ENCODE measurements around the gene KIAA1549.
"Not testable (repeated sequence)": the region's sequence is repeated elsewhere in the genome, so short reads cannot be mapped to it uniquely, and the experiment has no call there.

KIAA1549 gene

GRCh38 chr7:138848056-138848980, 132.9 kb downstream of the KIAA1549 start:
- no peak for DNase-seq

- DNase-seq: no peak
Observed at GRCh38 chr7:138845711-138846110, 135.5 kb downstream of the KIAA1549 start.

DNA sequence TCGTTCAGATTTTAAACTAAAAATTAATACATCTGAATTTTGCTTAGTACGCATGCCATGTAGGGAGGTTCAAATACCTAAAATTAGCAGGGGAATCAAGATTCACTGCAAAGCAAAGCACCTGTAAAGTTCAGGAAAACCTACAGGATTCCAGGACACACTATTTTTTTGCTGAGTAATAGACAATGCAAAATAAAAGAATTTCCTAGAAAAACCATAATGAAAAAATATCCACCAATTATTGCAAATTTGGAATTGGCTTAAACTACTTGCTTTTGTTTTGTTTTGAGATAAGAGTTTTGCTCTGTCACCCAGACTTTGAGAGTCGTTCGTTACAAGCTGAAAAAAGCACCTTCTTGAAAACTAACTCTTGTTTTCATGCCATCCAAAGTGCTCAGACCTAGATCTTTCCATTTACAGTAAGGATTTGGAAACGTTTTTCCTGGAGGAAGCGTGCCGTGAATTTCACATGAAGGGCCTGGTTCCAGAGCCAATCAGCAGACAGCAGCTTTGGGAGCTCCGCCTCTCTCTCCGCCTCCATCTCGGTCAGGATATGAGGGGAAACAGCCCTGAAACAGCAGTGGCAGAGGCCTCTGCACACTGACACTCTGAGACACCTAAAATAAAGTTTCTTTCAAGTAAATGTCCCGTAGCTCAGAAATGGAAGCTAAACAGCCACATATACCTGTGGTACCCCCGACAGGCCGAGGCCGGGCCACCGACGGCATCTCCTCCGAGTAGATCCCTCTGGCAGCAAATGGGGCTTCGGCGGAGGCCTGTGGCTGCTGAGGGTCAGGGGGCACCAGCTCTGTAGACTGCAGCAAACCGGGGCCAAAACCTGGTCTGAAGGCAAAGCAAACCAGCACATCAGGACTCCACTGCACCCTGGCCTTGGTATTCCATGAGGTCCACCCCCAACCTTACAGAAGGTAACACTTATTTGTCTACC, 137.3 kb downstream of the KIAA1549 start:
- DNase-seq: no peak

- DNase-seq: peak; percentile 43
Observed at GRCh38 chr7:138842111-138842510, 139.1 kb downstream of the KIAA1549 start.

- DNase-seq: no peak
Observed at GRCh38 chr7:138838166-138838565, 143.0 kb downstream of the KIAA1549 start.

DNA sequence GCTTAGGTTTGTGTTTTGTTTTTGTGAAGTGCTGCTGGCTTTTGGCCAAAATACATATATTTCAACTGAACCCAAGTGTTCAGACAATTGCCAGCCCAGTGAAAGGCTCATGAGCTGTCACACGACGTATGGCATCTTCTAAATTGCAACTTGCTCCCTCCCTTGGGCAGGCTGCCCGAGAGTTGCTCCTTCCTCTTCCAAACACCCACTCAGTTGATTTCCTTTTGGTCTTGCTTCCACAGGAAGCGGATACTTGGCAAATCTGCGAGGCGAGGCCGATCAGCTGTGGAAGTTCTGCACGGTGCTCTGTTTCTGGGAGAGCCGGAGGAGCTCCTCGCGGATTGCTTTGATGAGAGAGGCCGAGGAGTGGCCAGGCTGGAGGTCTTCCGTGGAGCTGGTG, 143.6 kb downstream of the KIAA1549 start:
- no peak for DNase-seq

DNA sequence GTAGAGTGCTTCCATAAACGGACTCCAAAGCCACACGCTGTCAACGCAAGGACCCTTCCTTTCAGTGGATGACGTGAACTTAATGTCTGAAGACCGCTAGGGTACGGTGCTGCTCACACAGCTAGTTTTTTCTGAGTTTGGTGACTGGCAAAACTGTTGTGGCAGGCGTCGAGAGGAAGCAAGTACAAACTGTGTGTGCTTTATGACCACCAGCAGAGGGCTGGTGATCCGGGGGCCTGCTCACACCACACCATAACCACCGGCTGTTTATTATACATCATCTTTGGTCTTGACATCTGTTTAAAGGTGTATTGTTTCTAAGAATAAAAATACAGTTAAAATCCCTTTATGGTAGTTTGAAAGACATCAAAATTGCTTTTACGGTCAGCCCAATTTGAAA, 146.1 kb downstream of the KIAA1549 start:
- no peak for DNase-seq

GRCh38 chr7:138834583-138834982, 146.6 kb downstream of the KIAA1549 start:
- DNase-seq: no peak

GRCh38 chr7:138833596-138833995, 147.6 kb downstream of the KIAA1549 start:
- no peak for DNase-seq

- DNase-seq: no peak
Observed at GRCh38 chr7:138832966-138833365, 148.2 kb downstream of the KIAA1549 start.

- no peak for DNase-seq
Observed at GRCh38 chr7:138829335-138829734, 151.9 kb downstream of the KIAA1549 start.

DNA sequence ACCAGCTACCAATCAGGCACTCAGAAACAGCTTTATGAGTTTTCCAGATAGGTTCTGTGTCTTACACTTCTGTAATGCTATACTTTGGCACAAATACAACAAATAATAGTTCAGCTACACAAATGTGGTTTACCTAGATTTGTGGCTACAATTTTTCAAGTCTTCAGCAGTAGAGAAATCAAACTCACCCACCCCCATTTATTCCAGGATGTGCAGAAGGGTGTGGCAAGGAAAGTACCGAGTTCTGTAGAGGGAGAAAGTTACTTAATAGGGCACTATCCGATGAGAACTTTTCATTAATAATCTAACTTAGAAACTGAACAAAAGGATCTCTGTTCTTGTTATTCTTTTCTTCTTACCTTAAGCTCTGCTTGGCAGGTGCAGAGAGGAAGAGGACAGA, 152.9 kb downstream of the KIAA1549 start:
- DNase-seq: no peak

GRCh38 chr7:138825049-138825721, 156.0 kb downstream of the KIAA1549 start:
- no peak for DNase-seq

GRCh38 chr7:138822867-138823535, 158.2 kb downstream of the KIAA1549 start:
- DNase-seq: no peak

GRCh38 chr7:138821912-138822311, 159.3 kb downstream of the KIAA1549 start:
- DNase-seq: no peak

- DNase-seq: no peak
Observed at GRCh38 chr7:138819625-138820024, 161.6 kb downstream of the KIAA1549 start.

DNA sequence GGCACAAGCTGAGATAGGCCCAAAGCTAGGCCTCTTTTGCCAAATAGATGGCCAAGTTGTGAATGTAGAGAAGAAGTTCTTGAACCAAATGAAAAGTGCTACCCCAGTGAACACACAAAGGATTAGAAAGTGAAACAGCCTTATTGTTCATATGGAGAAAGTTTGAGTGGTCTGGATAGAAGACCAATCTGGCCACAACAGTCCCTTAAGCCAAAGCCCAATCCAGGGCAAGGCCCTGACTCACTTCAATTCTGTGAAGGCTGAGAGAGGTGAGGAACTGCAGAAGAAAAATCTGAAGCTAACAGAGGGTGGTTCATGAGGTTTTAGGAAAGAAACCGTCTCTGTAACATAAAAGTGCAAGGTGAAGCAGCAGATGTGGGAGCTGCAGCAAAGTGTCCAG, 164.5 kb downstream of the KIAA1549 start:
- no peak for DNase-seq

DNA sequence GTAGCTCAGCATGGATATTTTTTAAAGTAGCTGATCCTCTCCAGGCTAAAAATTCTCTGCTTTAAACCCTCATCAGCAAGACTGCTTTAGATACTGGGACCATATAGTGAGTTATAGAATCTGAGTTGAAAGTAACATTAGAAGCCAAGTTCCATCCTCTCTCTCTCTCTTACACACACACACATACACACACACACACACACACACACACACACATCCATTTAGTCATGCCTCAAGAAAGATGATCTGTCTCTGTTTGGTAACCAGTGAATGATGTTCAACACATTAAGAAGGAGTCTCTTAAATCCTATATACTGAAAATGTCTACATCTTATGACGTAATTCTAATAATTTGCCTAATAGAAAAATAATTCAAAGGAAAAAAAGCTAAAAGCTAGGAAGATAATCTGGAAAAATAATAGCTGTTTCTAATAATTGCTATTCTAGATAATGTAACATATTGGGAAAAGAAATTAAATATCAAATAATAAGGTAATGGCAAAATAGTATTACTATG, 166.3 kb downstream of the KIAA1549 start:
- no peak for DNase-seq

GRCh38 chr7:138813945-138814344, 167.2 kb downstream of the KIAA1549 start:
- no peak for DNase-seq

DNA sequence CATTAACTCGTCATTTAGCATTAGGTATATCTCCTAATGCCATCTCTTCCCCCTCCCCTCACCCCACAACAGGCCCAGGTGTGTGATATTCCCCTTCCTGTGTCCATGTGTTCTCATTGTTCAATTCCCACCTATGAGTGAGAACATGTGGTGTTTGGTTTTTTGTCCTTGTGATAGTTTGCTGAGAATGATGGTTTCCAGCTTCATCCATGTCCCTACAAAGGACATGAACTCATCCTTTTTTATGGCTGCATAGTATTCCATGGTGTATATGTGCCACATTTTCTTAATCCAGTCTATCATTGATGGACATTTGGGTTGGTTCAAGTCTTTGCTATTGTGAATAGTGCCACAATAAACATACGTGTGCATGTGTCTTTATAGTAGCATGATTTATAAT, 169.9 kb downstream of the KIAA1549 start:
- DNase-seq: not testable (repeated sequence)

DNA sequence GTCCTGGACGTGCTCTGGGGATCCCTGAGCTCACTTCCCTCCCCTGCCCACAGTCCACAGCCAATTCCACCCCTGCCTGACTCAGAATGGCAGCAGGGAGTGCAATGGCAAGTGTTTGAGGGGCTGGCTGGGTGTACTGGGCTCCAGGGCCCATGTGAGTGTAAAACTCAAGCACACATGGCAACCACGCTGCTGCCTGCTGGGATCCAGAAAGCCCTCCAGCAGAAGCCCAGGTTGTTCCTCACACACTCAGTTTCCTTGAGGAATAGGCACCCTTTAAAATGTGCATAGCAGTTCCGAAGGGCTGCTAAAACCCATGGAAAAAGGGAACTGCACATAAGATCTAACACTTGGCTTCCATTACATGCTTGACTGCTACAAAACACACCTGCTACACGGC, 171.8 kb downstream of the KIAA1549 start:
- DNase-seq: no peak

DNA sequence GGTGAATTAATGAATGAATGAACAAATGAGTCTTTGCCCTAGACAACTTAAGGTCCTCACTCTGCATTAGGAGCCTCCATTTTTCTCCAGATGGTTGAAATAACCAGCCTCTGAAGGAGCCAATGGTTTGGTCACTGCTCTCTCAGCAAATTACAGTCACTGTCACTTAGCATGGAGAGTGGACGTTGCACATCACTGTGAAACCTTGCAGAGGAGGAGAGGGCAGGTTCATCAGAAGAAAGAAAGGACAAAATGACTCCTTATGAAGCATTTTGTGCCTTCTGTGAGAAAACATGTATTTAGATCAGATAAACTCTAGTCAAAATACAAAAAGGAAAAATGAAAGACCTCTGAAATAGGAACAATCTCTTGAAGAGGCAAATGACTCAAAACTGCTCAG, 176.6 kb downstream of the KIAA1549 start:
- DNase-seq: no peak

Data from fibroblast of skin of scalp (primary cell).